Peyer's patch (tissue), 4 donors: Measurements from ENCODE around the gene SLC7A6.

Experiments used
- CTCF ChIP-seq, 6 experiments: fragments of 450-650 bp in 4 of 6; fragments of 200-600 bp in 2 of 6; sonication (generic) in 1 of 6; IDR thresholded peaks; one replicate each; pipeline ENCODE4 v1.5.1; 2017 to 2019; ENCODE audit warnings: antibody characterized with exemption in 6 of 6, mild to moderate bottlenecking in 3 of 6, moderate library complexity in 1 of 6
- POLR2A ChIP-seq, 2 donors: fragments of 450-650 bp; IDR thresholded peaks; one replicate each; pipeline ENCODE4 v1.5.1; 2017; ENCODE audit warnings: antibody characterized with exemption in 2 of 2, mild to moderate bottlenecking in 2 of 2, moderate library complexity in 2 of 2

- no peak for TF ChIP-seq CTCF (IDR thresholded peaks at IDR 0.05)
- TF ChIP-seq POLR2A (IDR thresholded peaks at IDR 0.05), result no peak
Measured at GRCh38 chr16:68273896-68274295, 9.6 kb downstream of the SLC7A6 start.
